ENCODE data around the gene GABBR2.

- TF ChIP-seq, protein P1, sequence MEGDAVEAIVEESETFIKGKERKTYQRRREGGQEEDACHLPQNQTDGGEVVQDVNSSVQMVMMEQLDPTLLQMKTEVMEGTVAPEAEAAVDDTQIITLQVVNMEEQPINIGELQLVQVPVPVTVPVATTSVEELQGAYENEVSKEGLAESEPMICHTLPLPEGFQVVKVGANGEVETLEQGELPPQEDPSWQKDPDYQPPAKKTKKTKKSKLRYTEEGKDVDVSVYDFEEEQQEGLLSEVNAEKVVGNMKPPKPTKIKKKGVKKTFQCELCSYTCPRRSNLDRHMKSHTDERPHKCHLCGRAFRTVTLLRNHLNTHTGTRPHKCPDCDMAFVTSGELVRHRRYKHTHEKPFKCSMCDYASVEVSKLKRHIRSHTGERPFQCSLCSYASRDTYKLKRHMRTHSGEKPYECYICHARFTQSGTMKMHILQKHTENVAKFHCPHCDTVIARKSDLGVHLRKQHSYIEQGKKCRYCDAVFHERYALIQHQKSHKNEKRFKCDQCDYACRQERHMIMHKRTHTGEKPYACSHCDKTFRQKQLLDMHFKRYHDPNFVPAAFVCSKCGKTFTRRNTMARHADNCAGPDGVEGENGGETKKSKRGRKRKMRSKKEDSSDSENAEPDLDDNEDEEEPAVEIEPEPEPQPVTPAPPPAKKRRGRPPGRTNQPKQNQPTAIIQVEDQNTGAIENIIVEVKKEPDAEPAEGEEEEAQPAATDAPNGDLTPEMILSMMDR (IDR thresholded peaks at IDR 0.05), result no peak
- no peak for TF ChIP-seq POLR2A (IDR thresholded peaks at IDR 0.05)
Measured at GRCh38 chr9:98603821-98604383, 104.8 kb downstream of the GABBR2 start.

Data from adrenal gland (tissue), 5 donors.